GM12891 (cell line): ENCODE measurements around the gene TMEM59.

Experiments
- DNase-seq: peaks from one replicate; pipeline ENCODE4 v3.0.0; 2011; ENCODE audit warnings: low spot score; ENCODE audit not compliant: insufficient read length
- FAIRE-seq: peaks from 2 replicates; lab custom pipeline; 2011; peaks lifted over from hg19 to GRCh38; lab: Jason Lieb, UNC
- PAX5 ChIP-seq: IDR thresholded peaks from 2 replicates; pipeline ENCODE4 v1.6.1; 2011; ENCODE audit warnings: low read length, moderate library complexity, mild to moderate bottlenecking; ENCODE audit not compliant: insufficient read depth, severe bottlenecking
- POLR2A ChIP-seq: IDR thresholded peaks from 2 replicates; pipeline ENCODE4 v1.6.1; 2011; ENCODE audit warnings: low read depth, low read length, control low read depth
- POLR2AphosphoS5 ChIP-seq: IDR thresholded peaks from 2 replicates; pipeline ENCODE4 v1.6.1; 2011; ENCODE audit warnings: low read depth, low read length, control low read depth
- POU2F2 ChIP-seq: IDR thresholded peaks from 2 replicates; pipeline ENCODE4 v1.6.1; 2011; ENCODE audit warnings: low read depth, mild to moderate bottlenecking, control low read depth, low read length, moderate library complexity
- SPI1 ChIP-seq: IDR thresholded peaks from 2 replicates; pipeline ENCODE4 v1.6.1; 2011; ENCODE audit warnings: low read depth, low read length, control low read depth
- TAF1 ChIP-seq: IDR thresholded peaks from 2 replicates; pipeline ENCODE4 v1.6.1; 2011; ENCODE audit warnings: low read depth, low read length, control low read depth

The TMEM59 gene

GRCh38 chr1:54091666-54092065 lies 38.7 kb upstream of the TMEM59 start:
- DNase-seq (no peak), FAIRE-seq (no peak)
- TF ChIP-seq POLR2A (no peak), TAF1 (no peak), POLR2AphosphoS5 (no peak), PAX5 (no peak), POU2F2 (no peak), SPI1 (no peak)

GRCh38 chr1:54088385-54088784 lies 35.4 kb upstream of the TMEM59 start:
- DNase-seq = no peak
- TF ChIP-seq POLR2AphosphoS5 = no peak
- TF ChIP-seq POLR2A = no peak
- FAIRE-seq = no peak

DNA sequence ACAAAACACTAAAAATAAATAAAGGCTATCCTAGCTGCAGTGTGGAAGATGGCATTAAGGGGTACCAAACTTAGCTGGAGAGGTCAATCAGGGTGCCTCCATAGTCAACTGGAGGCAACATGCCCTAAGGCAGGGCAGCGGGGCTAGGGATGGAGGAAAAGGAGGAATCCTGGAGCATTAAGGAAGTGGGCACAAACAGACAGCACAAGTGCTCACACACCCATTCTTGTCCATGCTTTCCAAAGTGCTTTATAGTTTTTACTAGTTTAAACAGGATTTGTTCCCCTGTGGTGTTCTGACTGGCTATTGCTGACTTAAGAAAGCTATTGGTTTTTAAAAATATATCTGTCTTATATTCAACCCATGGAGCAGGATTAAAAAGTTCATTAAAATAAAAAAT lies 33.8 kb upstream of the TMEM59 start:
- FAIRE-seq (no peak), DNase-seq (no peak)

GRCh38 chr1:54084794-54085193 lies 31.8 kb upstream of the TMEM59 start:
- FAIRE-seq (no peak), DNase-seq (no peak)
- TF ChIP-seq POU2F2 (no peak), TAF1 (no peak), POLR2A (no peak), PAX5 (no peak), POLR2AphosphoS5 (no peak), SPI1 (no peak)

More for the DNA sequence above, 33.8 kb upstream of the TMEM59 start:
- TF ChIP-seq POLR2A (no peak), SPI1 (no peak), POLR2AphosphoS5 (no peak)

DNA sequence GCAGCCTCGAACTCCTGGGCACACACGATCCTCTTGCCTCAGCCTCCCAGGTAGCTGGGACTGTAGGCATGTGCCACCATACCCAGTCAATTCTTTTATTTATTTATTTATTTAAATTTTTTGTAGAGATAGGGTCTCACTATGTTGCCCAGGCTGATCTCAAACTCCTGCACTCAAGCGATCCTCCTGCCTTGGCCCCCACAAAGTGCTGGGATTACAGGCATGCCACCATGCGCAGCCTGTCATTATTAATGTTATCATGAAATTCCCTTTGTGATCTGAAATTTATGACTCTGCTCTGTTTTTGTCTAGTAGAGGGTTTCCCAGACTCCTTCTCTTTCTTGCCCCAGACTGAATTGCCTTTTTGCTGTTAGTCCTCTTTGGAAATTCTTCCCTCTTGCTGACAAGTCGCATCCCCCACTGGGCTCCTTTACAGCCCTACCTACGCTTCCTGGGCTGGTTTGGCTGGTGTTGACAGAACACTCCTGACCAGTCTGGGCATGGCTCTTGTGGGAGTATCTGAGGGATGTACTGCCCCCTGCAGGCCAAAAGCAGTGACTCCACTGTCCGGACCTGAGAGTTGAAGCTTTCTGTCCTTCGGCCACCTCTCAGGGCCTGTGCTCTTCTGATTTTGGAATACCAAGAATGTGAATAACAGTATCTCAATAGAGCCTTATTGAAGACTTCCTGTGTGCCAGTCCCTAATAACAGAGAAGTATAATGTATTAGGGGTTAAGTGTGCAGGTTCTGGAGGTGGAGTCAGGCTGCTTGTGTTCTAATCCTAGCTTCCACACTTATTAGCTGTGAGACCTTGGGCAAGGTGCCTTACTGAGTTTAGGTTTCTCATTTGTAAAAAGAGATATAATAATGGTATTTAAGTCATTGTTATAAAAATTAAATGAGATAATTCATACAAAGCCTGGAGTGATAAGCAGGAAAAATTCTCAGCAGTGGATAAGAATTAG lies 28.6 kb upstream of the TMEM59 start:
- TF ChIP-seq POU2F2 (no peak), TAF1 (no peak), PAX5 (no peak), POLR2AphosphoS5 (no peak), SPI1 (no peak), POLR2A (no peak)
- DNase-seq (peak; percentile 32), FAIRE-seq (peak; percentile 90)

GRCh38 chr1:54080598-54081049 lies 27.6 kb upstream of the TMEM59 start:
- DNase-seq (no peak), FAIRE-seq (no peak)
- TF ChIP-seq TAF1 = no peak

DNA sequence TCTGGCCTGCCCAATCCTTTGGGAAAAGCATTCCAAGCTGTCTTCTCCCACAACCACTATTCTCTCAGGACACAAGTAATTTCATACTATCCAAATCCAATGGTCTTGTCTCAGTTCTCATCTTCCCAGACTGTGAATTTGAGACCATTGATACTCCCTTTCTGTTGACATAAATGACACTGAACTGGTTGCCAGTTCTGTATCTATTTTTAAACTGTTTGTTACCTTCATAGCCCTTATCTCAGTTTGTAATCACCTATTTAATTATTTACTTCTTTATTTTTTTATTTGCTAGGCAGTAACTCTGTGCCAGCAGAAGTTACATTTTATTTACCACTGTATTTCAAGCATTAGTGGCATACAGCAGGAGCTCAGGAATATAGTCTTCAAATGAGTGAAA lies 24.4 kb upstream of the TMEM59 start:
- FAIRE-seq = no peak

GRCh38 chr1:54070171-54070837 lies 17.3 kb upstream of the TMEM59 start:
- DNase-seq = no peak
- peak; percentile 9 for FAIRE-seq
- TF ChIP-seq SPI1 (no peak), POLR2A (no peak), PAX5 (no peak), POLR2AphosphoS5 (no peak), TAF1 (no peak), POU2F2 (no peak)

More for the DNA sequence above, 24.4 kb upstream of the TMEM59 start:
- DNase-seq = no peak
- TF ChIP-seq SPI1 (no peak), POLR2A (no peak), TAF1 (no peak), POU2F2 (no peak), PAX5 (no peak), POLR2AphosphoS5 (no peak)

DNA sequence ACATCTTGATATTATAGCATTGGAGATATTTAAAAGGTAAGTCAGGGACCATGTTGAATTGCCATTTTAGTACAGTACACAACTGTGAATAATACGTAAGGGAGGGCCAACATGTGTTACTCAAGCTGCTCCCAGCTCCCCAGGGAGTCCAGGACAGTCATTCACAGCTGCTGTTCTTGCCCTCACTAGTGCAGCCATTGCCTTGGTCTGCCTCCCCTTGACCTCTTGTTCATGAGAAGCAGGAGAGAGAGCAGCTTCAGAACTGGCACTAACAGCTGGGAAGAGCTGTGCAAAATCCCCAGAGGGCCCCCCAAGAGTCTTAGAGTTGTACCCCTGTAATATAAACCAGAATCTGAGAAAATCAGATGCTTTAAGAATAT lies 16.8 kb upstream of the TMEM59 start:
- no peak for TF ChIP-seq POLR2A
- TF ChIP-seq POLR2AphosphoS5 = no peak
- no peak for TF ChIP-seq TAF1
- no peak for TF ChIP-seq PAX5
- TF ChIP-seq SPI1 = no peak
- no peak for TF ChIP-seq POU2F2
- peak; percentile 23 for FAIRE-seq
- no peak for DNase-seq

- DNase-seq (no peak), FAIRE-seq (no peak)
- TF ChIP-seq POLR2AphosphoS5 (no peak), TAF1 (no peak), PAX5 (no peak), POLR2A (no peak), SPI1 (no peak), POU2F2 (no peak)
Observed at GRCh38 chr1:54064299-54064698, 11.3 kb upstream of the TMEM59 start.
